Islet of Langerhans (tissue), 1 donor: Measurements from ENCODE around the gene SDHAF1.
"Not testable (repeated sequence)": the region's sequence is repeated elsewhere in the genome, so short reads cannot be mapped to it uniquely, and the experiment has no call there.

Experiments used
- FAIRE-seq: peaks from one replicate; lab custom pipeline; 2011; peaks lifted over from hg19 to GRCh38; lab: Jason Lieb, UNC

The SDHAF1 gene

DNA sequence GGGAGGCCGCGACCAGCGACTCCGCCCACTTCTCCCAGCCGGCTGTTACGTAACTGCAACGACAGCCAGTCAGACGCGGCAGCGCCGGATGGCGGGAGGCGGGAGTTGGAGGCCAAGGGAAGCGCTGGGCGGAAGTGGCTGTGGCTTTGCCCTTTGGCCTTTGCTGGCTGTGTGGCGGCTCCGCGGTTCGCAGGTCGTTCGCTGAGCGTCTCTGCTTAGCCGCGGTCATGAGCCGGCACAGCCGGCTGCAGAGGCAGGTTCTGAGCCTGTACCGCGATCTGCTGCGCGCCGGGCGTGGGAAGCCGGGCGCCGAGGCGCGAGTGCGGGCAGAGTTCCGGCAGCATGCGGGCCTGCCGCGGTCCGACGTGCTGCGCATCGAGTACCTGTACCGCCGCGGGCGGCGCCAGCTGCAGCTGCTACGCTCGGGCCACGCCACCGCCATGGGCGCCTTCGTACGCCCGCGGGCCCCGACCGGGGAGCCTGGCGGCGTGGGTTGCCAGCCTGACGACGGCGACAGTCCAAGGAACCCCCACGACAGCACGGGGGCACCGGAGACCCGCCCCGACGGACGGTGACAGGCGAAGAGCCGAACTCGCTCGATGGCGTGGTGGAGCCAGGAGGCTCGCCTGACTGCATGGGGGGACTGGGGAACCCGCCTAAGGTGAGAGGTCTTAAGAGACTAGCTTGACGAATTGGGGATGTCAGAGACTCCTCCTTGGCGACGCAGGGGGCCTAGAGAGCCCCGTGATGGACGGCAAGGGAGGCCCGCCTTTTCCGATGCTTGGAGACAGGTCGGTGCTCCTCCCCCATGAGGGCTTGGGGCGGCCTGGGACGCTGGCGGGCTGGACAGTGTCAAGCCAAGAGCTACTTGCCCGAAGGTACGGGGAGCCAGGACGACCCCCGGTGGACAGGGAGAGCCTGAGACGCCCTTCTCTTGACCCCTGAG lies at the start of gene SDHAF1:
TSS of gene SDHAF1 (plus strand) at position 141 of the 946 bp plus-strand sequence. CDS start at position 228, 87 bp downstream.
- FAIRE-seq = peak; percentile 82

DNA sequence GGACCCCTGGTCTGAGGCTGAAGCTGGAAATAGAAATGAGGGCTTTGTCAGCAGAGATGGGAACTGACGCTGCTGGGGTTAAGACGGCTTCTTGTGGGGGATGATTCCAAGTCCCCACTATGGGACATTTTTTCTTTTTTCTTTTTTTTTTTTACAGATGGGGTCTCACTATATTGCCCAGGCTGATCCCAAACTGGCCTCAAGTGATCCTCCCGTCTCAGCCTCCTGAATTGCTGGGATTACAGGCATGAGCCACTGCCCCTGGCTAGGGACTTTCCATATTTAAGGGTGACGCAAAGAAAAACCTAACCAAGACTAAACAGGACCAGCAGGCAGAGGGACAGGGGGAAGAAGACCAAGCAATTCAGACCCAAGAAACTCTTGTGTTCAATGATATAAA lies 48.8 kb upstream of the SDHAF1 start:
- no peak for FAIRE-seq

DNA sequence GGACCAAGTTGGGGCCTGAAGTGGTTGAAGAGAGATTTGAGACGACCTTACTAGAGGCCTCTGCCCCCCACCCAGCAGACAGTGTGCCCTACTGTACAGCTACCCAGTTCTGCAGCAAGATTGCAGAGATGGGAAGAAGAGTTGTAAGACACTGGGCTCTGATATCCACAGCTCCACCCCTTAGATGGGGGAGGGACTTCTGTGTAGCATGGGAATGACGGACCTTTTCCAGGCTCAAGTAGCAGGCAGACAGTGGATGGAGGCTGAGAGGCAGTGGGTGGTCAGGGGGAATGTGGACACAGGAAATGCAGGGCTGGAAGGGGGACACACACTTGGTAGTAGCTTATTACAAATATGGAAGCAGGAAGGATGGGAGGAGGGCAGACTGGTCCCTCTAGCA lies 45.9 kb upstream of the SDHAF1 start:
- FAIRE-seq = no peak

DNA sequence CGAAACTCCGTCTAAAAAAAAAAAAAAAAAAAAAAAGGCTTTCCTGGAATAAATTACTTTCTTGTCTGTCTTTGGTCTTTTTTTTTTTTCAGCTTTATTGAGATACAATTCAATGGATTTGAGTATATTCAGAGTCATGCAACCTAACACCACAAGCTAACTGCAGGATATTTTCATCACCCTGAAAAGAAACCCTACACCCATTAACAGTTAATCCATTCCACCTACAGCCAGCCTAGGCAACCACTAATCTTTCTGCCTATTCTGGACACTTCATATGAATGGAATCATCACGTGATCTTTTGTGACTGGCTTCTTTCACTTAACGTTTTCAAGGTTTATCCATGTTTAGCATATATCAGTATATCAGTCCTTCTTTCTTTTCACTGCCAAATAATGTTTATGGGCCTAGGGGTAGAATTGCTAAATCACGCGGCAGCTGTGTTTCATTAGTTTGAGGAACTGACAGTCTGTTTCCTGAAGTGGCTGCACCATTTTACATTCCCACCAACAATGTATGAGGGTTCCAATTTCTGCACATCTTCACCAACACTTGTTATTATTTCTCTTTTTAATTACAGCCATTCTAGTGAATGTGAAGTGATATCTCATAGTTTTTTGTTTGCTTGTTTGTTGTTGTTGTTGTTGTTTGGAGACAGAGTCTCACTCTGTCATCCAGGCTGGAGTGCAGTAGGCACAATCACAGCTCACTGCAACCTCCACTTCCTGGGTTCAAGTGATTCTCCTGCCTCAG lies 38.9 kb upstream of the SDHAF1 start:
- no peak for FAIRE-seq

DNA sequence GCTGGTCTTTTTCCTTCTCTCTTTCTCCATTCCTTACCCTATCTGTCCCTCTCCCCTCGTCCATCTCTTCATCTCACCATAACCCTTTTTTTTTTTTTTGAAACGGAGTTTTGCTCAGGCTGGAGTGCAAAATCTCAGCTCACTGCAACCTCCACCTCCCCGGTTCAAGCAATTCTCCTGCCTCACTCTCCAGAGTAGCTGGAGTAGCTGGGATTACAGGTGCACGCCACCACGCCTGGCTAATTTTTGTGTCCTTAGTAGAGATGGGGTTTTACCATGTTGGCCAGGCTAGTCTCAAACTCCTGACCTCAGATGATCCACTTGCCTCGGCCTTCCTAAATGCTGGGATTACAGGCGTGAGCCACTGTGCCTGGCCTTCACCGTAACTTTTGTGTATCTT lies 37.6 kb upstream of the SDHAF1 start:
- FAIRE-seq = not testable (repeated sequence)

DNA sequence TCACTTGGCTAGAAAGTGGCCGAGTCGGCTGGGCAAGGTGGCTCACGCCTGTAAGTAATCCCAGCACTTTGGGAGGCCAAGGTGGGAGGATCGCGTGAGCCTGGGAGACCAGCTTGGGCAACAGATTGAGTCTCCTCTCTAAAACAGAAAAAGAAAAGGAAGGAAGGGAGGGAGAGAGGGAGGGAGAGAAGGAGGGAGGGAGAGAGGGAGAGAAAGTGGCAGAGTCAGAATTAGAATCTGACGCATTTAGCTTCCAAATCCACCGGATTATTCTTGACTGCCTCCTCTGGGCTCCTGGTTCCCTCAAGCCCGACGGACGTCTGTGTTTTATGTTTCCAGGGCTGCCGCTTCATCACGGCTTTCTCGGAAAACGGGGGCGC lies 36.3 kb upstream of the SDHAF1 start:
- FAIRE-seq = no peak

GRCh38 chr19:35959040-35959967 lies 35.7 kb upstream of the SDHAF1 start:
- no peak for FAIRE-seq

GRCh38 chr19:35959968-35960320 lies 35.0 kb upstream of the SDHAF1 start:
- FAIRE-seq = no peak

DNA sequence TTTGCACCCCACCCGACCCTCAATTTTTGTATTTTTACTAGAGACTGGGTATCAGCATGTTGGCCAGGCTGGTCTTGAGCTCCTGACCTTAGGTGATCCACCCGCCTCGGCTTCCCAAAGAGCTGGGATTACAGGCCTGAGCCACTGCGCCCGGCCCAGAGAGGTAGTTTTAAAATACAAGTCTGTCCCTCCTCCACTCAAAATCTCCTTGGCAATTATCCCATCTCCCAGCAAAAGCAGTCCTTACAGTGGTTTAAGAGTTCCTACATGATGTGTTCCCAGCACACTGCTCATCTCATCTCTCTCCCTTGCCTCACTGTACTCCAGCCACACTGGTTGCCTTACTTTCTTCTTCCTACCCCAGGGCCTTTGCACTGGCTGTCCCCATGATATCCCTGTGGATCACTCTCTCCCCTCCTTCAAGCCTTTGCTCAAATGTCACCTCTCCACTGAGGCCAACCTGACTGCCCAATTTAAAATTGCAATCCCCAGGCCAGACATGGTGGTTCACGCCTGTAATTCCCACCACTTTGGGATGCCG lies 34.5 kb upstream of the SDHAF1 start:
- FAIRE-seq = no peak

- no peak for FAIRE-seq
These were observed 31.5 kb upstream of the SDHAF1 start for GRCh38 chr19:35963514-35963913.

DNA sequence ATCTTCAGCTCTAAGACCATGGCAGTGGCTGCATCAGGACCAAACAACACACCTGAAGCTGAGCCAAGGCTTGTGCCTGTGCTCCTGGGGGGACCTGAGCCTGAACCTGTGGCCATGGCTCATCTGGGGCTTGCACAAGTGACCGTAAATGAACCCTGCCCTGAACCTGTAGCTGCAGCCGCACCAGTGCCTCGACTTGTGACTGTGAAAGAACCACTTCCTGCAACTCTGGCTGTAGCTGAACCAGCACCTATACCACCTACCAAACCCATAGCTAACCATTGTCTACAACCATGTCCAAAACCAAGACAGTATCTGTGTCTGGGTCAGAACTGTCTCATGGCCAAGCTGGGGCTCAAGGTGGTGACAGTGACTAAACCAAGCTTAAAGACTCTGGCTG lies 28.2 kb upstream of the SDHAF1 start:
- FAIRE-seq = no peak

- no peak for FAIRE-seq
These were observed 21.5 kb upstream of the SDHAF1 start for GRCh38 chr19:35973487-35973886.

GRCh38 chr19:35975608-35976214 lies 19.3 kb upstream of the SDHAF1 start:
- no peak for FAIRE-seq

DNA sequence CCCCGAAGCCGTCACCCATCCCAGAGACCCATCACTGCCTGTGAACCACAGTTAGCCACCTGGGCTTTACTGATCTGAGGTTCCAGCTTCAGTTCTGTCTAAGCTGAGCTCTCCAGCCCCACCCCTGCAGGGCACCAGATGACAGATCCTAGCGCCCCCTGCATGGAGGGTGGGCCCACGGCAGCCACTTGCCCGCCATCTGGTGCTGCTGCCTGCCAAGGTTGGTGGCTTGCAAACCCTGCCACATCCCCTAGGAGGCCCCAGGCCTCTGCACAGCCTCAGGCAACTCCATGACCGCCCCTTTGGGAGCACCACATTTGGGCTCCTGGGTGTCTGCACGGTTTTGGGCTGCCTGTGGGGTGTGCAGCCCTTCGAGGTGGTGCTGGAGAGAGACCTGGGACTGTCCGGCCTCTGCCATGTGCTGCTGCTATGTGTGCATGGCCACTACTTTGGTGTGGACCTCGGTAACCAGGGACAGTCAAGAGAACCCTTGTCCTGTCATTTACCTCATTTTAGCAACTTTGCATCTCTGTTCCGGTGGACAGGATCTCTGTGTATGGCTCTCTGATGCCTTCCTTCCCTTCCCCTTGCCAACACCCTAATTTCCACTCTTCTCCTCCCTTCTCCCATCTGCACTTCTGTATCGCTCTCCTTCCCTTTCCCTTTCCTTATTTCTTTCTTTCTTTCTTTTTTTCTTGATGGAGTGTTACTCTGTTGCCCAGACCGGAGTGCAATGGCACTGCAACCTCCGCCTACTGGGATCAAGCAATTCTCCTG lies 17.4 kb upstream of the SDHAF1 start:
- no peak for FAIRE-seq

DNA sequence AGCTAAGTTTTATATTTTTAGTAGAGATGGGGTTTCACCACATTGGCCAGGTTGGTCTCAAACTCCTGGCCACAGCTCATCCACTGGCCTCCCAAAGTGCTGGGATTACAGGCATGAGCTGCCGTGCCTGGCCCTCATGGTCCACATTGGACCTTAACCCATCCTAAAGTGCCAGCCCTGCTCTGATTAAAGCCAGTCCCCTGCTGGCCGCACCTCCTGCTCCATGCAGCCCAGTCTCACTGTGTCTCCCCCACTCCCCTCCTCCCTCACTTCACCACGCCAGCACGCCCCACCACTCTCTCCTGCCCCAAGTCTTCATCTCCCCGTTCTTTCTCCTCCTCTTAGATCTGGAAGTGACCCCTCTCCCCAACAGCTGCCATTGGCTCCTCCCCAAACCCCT lies 16.7 kb upstream of the SDHAF1 start:
- FAIRE-seq = no peak

- FAIRE-seq = no peak
These were observed 16.1 kb upstream of the SDHAF1 start for GRCh38 chr19:35978832-35979365.

DNA sequence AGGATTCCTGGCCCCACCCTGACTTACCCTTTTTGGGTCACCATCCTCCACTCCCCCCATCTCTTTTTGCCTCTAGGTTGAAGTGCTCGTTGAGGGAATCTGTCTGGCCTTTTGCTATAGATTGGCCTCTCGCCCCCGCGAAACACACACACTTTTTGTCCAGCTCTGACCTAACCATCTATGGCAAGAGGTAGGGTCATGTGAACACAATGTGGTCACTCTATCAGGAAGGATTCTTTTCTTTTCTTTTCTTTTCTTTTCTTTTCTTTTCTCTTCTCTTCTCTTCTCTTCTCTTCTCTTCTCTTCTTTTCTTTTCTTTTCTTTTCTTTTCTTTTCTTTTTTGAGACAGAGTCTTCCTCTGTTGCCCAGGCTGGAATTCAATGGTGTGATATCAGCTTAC lies 14.0 kb upstream of the SDHAF1 start:
- not testable (repeated sequence) for FAIRE-seq

- FAIRE-seq = no peak
These were observed 11.8 kb upstream of the SDHAF1 start for GRCh38 chr19:35983177-35983576.

DNA sequence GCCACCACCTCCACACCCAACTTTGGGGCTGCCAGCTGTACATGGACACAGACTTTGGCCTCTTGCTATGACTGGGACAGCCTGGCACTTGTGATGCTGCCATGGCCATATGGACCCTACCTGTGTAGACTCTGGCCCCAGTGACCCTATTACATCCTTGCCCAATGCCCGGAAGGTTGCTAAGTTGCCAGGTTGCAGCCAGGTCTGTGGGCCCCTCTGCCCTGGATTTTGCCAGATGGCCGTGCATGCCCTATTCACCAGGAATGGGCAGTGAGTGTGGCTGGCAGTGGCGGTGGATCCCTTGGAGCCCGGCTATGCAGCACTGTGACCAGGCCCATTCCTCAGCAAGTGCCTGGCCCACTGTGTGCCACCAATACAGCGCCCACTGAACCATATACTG lies 8.9 kb upstream of the SDHAF1 start:
- FAIRE-seq = no peak
